Stimulated activated CD4-positive, alpha-beta T cell treated with anti-CD3 and anti-CD28 coated beads, Interleukin-1b, Interleukin-23, amount 100 ng/mL, for 48 hours (primary cell): Measurements from ENCODE around the gene TRAF3.
A peak's percentile ranks its signal among the peaks of the same experiment; 100 is the strongest.

Source experiments
- DNase-seq: peaks from one replicate; pipeline ENCODE4 v3.0.0-alpha.2; 2020

Gene TRAF3

GRCh38 chr14:102911541-102911951, 134.3 kb downstream of the TRAF3 start:
- no peak for DNase-seq

GRCh38 chr14:102911991-102912761, 134.9 kb downstream of the TRAF3 start:
- no peak for DNase-seq

GRCh38 chr14:102913341-102914211, 136.3 kb downstream of the TRAF3 start:
- no peak for DNase-seq

GRCh38 chr14:102914474-102915291, 137.4 kb downstream of the TRAF3 start:
- DNase-seq, result no peak

GRCh38 chr14:102915292-102916110, 138.3 kb downstream of the TRAF3 start:
- no peak for DNase-seq

- DNase-seq, result no peak
Observed at GRCh38 chr14:102916347-102917055, 139.3 kb downstream of the TRAF3 start.

GRCh38 chr14:102917056-102917385, 139.8 kb downstream of the TRAF3 start:
- DNase-seq, result no peak

- peak; percentile 54 for DNase-seq
Observed at GRCh38 chr14:102917469-102918211, 140.4 kb downstream of the TRAF3 start.

GRCh38 chr14:102918438-102918837, 141.2 kb downstream of the TRAF3 start:
- DNase-seq, result no peak

GRCh38 chr14:102920273-102920997, 143.2 kb downstream of the TRAF3 start:
- no peak for DNase-seq

- no peak for DNase-seq
Observed at GRCh38 chr14:102920998-102921304, 143.7 kb downstream of the TRAF3 start.

- DNase-seq, result no peak
Observed at GRCh38 chr14:102922490-102923200, 145.4 kb downstream of the TRAF3 start, which contains the start of gene AMN. TSS of gene AMN (plus strand) at chr14:102922663. CDS start at chr14:102922689, 26 bp downstream.

- no peak for DNase-seq
Observed at GRCh38 chr14:102923201-102923924, 146.1 kb downstream of the TRAF3 start.

GRCh38 chr14:102923925-102924486, 146.8 kb downstream of the TRAF3 start:
- DNase-seq, result no peak

GRCh38 chr14:102924632-102925588, 147.7 kb downstream of the TRAF3 start:
- DNase-seq, result no peak

GRCh38 chr14:102925646-102926045, 148.4 kb downstream of the TRAF3 start:
- DNase-seq, result no peak

GRCh38 chr14:102926104-102926503, 148.9 kb downstream of the TRAF3 start:
- DNase-seq, result no peak
